ENCODE results near the gene DDX43. TPM values are rescaled to one million over a fixed set of nuclear protein-coding genes. Genes with fewer than 3 reads are reported as not detected.

The DDX43 gene
- total RNA-seq, 4 donors from 2014 or later = 0.62 to 7.9 (median 2.8) TPM

- Histone ChIP-seq H3K36me3 (no peaks in the 10 kb centered on the region), H3K27ac (no peak overlapping the region), H3K9me3 (no peaks in the 10 kb centered on the region), H3K27me3 (no peaks in the 10 kb centered on the region), H3K4me1 (no peaks in the 10 kb centered on the region), H3K4me3 (no peak overlapping the region)
- 88 to 96% methylated on average over 4 to 14 of the region's 31 CpGs for WGBS, 2 donors (ENCODE audit: low coverage in 1 of 2)
- TF ChIP-seq CTCF (IDR thresholded peaks at IDR 0.05) (no peak), POLR2AphosphoS5 (IDR thresholded peaks at IDR 0.05) (no peak), EP300 (IDR thresholded peaks at IDR 0.05) (no peak), POLR2A (IDR thresholded peaks at IDR 0.05) (no peak)
- ATAC-seq = no peak
These were observed 31.6 kb upstream of the DDX43 start for GRCh38 chr6:73362869-73363536.

- H3K4me3 ChIP-seq = no peak overlapping the region
- H3K36me3 ChIP-seq = no peaks in the 10 kb centered on the region
- ATAC-seq = no peak
- H3K27me3 ChIP-seq = no peaks in the 10 kb centered on the region
- TF ChIP-seq EP300 (IDR thresholded peaks at IDR 0.05) (no peak), CTCF (IDR thresholded peaks at IDR 0.05) (no peak), POLR2AphosphoS5 (IDR thresholded peaks at IDR 0.05) (no peak), POLR2A (IDR thresholded peaks at IDR 0.05) (no peak)
- no peak overlapping the region for H3K27ac ChIP-seq
- H3K4me1 ChIP-seq = no peaks in the 10 kb centered on the region
- no CpG with 5 or more reads among the region's 23 CpGs for WGBS, 2 donors (ENCODE audit: low coverage in 1 of 2)
- no peaks in the 10 kb centered on the region for H3K9me3 ChIP-seq
These were observed 31.1 kb upstream of the DDX43 start for GRCh38 chr6:73363537-73363875.

GRCh38 chr6:73364121-73364520 lies 30.5 kb upstream of the DDX43 start:
- TF ChIP-seq POLR2A (IDR thresholded peaks at IDR 0.05) (no peak), EP300 (IDR thresholded peaks at IDR 0.05) (no peak)
- Histone ChIP-seq H3K27ac (no peak overlapping the region), H3K27me3 (no peaks in the 10 kb centered on the region), H3K9me3 (peaks cover 0 to under 1% (median 0%) of the 10 kb centered on the region in 3 donors), H3K4me1 (no peaks in the 10 kb centered on the region), H3K4me3 (no peak overlapping the region), H3K36me3 (no peaks in the 10 kb centered on the region)
- WGBS, 2 donors (ENCODE audit: low coverage in 1 of 2) = 82 to 85% methylated on average over 5 to 14 of the region's 14 CpGs
- no peak for ATAC-seq

GRCh38 chr6:73364549-73364948 lies 30.1 kb upstream of the DDX43 start:
- Histone ChIP-seq H3K27me3 (no peaks in the 10 kb centered on the region), H3K4me1 (no peaks in the 10 kb centered on the region), H3K9me3 (peaks cover 0 to 4% (median 0%) of the 10 kb centered on the region in 3 donors), H3K27ac (no peak overlapping the region), H3K36me3 (no peaks in the 10 kb centered on the region), H3K4me3 (no peak overlapping the region)
- ATAC-seq = no peak
- WGBS, 2 donors (ENCODE audit: low coverage in 1 of 2) = 90 to 92% methylated on average over 6 of the region's 9 CpGs
- no peak for TF ChIP-seq EP300 (IDR thresholded peaks at IDR 0.05)
- TF ChIP-seq POLR2A (IDR thresholded peaks at IDR 0.05) = no peak
- TF ChIP-seq CTCF (IDR thresholded peaks at IDR 0.05) = no peak
- no peak for TF ChIP-seq POLR2AphosphoS5 (IDR thresholded peaks at IDR 0.05)

- H3K27ac ChIP-seq = no peak overlapping the region
- no peaks in the 10 kb centered on the region for H3K4me1 ChIP-seq
- no peaks in the 10 kb centered on the region for H3K36me3 ChIP-seq
- ATAC-seq = no peak
- no peak overlapping the region for H3K4me3 ChIP-seq
- peaks cover 0 to 30% (median 0%) of the 10 kb centered on the region in 3 donors for H3K9me3 ChIP-seq
- 66 to 77% methylated on average over 3 to 15 of the region's 16 CpGs for WGBS, 2 donors (ENCODE audit: low coverage in 1 of 2)
- no peak for TF ChIP-seq EP300 (IDR thresholded peaks at IDR 0.05)
- no peak for TF ChIP-seq CTCF (IDR thresholded peaks at IDR 0.05)
- no peak for TF ChIP-seq POLR2AphosphoS5 (IDR thresholded peaks at IDR 0.05)
- no peak for TF ChIP-seq POLR2A (IDR thresholded peaks at IDR 0.05)
- H3K27me3 ChIP-seq = no peaks in the 10 kb centered on the region
These were observed 26.8 kb upstream of the DDX43 start for GRCh38 chr6:73367761-73368355.
